HT1080 (cell line): ENCODE measurements around the gene AIFM3. TPM values are rescaled to one million over a fixed set of nuclear protein-coding genes. Genes with fewer than 3 reads are reported as not detected.

Source experiments
- DNase-seq: peaks from one replicate; pipeline ENCODE4 v3.0.0-alpha.2; 2015; ENCODE audit warnings: low read depth
- total RNA-seq: library from RNA; depleted of rRNA; stranded (reverse); fragments of >200 nt; shearing (Covaris generic); gene quantifications from 2 replicates; pipeline ENCODE4 v1.2.3, GENCODE V29; 2014

The AIFM3 gene
- total RNA-seq, 1 experiment from 2014 or later = not detected

- DNase-seq = no peak
Observed at GRCh38 chr22:20990184-20991180, 23.4 kb downstream of the AIFM3 start.

DNA sequence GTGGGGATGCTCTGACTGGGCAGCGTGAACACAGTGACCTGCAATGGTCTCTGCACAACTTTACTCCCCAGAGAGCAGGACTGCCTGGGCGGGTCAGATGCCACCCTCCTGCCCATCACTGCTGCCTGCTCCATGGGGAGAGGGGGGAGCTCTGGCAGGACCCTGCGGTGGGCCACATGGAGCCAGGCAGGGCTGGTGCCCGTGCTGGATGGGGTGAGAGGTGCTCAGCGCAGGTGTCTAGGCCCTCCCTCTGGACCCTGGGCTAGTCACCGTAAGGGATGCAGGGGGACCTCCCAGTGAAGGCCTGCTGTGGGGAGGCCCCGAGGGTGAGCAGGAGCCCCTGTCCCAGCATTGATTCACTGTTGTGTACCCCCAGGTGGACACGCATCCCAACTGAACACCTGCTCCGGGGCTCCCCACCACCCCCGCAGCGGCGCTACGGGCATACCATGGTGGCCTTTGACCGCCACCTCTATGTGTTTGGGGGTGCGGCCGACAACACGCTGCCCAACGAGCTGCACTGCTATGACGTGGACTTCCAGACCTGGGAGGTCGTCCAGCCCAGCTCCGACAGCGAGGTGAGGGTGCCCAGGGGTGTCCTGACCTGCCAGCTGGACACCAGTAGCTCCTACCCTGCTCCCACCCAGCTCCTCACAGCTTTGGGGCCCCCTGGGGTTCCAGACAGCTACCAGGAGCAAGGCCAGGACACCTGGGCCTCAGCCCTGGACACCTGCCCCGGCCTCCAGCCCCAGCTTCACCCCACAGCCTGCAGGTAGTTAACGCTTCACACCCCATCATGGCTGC lies 24.4 kb downstream of the AIFM3 start:
- DNase-seq = no peak

GRCh38 chr22:20992056-20992442 lies 25.0 kb downstream of the AIFM3 start:
- no peak for DNase-seq

DNA sequence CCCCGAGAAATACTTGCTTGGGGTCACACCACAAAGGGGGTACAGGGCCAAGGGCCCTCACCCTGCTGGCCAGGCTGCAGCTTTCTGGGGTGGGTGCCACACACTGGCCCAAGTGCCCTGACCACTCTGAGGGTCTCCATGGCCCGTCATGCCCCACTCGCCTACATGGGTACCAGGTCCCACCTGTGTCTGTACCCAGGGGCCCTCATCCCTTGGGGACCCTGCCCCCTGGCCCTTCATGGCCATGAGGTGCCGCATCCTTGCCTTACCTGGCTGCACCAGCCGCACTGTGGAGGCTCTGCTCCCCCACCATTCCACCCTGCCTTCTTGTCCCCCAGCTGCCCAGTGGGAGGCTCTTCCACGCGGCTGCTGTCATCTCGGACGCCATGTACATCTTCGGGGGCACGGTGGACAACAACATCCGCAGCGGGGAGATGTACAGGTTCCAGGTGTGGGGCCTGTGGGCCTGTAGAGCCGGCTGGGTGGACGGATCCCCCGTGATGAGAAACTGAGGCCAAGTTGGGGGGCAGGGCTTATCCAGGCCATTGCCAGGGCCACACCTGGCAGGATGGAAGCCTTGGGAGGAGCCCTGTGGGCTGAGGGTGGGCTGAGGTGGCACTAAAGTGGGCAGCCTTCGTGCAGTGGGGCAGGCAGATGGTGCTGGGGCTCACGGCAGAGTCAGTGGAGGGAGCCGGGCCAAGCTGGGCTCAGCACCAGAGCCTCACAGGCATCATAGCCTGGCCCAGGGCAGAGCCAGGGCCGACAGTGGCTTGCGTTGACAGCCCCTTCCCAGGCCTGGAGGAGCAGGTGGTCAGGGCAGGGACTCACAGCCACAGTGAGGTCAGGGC lies 25.6 kb downstream of the AIFM3 start:
- DNase-seq = no peak

GRCh38 chr22:20993304-20994127 lies 26.5 kb downstream of the AIFM3 start:
- no peak for DNase-seq

DNA sequence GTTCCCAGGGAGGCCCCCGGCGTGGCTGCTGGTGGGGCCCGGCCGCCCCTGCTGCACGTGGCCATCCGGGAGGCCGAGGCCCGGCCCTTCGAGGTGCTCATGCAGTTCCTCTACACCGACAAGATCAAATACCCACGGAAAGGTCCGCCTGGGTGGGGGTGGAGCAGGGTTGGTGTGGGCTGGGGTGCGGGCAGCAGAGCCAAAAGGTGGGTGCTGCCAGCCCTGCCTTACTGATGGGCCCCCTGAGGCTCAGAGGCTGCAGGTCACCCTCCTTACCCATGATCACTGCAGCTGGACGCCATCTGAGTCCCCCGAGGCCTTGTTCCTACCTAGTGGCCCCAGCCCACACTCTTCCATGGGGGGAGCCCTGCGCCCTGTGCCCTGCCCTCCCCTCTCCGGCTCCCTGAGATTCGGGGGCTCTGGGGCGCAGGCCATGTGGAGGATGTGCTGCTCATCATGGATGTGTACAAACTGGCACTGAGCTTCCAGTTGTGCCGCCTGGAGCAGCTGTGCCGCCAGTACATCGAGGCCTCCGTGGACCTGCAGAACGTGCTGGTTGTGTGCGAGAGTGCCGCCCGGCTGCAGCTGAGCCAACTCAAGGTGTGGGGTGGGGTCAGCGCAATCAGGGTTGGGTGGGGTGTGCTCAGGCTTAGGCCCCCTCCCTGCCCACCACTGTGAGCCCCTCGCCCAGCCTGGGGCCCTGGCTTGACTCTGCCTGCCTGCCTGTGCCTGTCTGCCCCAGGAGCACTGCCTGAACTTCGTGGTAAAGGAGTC lies 27.3 kb downstream of the AIFM3 start:
- no peak for DNase-seq

DNA sequence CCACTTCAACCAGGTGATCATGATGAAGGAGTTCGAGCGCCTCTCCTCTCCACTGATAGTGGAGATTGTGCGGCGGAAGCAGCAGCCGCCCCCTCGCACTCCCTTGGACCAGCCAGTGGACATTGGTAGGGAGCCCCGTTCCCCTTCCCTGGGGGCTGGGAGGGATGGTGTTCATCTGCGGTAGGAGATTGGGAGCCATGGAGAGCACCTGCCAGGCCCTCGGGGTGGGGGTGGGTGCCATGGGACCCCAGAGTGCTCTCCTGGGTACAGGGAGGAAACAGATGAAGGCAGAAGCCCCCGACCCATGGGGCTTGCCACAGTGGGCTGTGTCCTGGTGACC lies 27.8 kb downstream of the AIFM3 start:
- DNase-seq = no peak

DNA sequence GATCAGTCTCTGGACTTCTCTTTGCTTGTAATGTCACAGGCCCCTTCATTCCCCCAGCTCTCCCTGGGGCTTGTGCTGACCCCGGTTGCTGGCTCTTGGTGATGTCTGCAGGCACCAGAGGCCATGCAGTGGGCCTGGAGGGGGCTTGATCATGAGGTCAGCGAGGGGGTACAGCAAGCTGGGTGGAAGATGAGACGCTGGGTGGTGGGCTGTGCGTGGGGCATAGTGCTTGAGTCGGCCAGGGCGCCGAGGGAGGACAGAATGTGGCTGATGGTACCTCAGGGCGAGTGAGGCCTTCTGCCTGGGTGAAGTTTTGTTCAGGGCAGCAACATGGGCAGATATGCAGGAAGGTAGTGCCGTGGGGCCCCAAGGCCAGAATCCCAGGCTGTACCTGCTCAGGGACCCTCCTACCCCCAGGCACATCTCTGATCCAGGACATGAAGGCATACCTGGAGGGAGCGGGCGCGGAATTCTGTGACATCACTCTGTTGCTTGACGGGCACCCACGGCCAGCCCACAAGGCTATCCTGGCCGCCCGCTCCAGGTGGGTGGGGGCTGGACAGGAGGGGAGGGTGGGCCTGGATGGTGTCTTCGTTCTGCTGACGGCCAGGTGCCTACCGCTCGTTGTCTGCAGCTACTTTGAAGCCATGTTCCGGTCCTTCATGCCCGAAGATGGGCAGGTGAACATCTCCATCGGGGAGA lies 28.4 kb downstream of the AIFM3 start:
- no peak for DNase-seq

- no peak for DNase-seq
Observed at GRCh38 chr22:20996031-20996410, 29.0 kb downstream of the AIFM3 start.

DNA sequence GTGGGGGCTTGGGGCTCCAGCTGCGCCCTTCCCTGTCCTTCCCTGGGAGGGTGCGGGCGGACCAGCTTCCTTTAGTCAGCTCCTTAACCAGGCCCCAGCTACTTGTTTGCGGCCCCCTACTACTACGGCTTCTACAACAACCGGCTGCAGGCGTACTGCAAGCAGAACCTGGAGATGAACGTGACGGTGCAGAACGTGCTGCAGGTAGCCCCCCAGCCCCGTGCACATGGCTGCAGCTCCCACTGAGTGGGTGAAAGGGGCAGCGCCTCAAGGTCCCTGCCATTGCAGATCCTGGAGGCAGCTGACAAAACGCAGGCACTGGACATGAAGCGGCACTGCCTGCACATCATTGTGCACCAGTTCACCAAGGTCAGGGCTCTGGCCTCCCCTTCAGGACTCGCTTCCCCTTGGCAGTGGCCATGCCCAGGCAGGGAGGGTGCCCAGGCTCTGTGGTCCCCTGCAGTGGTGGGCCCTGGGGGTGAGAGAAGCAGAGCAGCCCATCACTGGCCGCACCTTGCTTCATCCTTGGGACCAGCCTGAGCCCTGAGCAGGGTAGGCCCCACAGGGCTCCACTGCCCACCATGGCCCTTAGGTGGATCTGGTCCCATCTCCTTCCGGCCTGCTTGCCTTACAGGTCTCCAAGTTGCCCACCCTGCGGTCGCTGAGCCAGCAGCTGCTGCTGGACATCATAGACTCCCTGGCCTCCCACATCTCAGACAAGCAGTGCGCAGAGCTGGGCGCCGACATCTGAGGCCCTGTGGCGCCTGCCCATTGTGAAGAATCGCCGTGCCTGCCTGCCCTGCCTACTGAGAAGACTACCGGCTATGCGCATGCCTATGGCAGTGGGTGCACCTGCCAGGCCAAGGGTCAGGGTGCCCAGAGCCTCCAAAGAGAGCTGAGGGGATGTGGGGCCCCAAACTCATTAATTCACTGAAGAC lies 29.8 kb downstream of the AIFM3 start:
- DNase-seq = no peak

DNA sequence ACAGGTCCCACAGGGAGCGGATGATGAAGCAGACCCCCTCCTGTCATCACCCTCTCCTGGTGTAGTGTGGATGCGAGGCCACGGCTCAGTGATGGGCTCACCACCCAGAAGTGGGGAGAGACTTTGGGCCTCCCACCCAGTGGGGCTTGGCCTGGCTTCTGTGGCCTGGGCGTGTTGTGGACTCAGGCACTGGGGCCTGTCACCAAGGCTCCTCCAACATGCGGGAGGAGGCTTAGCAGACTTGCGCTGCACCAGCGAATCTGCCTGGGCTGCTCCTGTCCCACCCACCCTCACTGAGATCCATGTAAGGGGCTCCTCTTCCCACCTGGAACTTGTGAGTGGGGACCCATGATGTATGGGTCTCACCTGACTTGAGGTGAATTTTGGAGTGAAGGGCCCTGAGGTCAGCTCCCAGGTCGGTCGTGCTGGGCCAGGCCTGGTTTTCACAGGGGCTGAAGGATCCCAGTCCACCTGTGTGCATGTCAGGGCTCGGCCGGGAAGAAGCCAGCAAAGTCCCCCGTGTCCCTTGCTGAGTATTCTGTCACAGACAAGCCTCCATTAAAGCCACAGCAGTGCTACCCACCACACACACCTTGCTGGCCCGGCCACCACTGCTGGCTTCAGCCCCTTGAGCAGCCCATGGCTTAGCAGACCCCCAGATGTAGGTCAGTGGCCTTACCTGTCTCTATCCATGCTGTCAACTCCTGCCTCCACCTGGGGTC lies 30.6 kb downstream of the AIFM3 start:
- no peak for DNase-seq

DNA sequence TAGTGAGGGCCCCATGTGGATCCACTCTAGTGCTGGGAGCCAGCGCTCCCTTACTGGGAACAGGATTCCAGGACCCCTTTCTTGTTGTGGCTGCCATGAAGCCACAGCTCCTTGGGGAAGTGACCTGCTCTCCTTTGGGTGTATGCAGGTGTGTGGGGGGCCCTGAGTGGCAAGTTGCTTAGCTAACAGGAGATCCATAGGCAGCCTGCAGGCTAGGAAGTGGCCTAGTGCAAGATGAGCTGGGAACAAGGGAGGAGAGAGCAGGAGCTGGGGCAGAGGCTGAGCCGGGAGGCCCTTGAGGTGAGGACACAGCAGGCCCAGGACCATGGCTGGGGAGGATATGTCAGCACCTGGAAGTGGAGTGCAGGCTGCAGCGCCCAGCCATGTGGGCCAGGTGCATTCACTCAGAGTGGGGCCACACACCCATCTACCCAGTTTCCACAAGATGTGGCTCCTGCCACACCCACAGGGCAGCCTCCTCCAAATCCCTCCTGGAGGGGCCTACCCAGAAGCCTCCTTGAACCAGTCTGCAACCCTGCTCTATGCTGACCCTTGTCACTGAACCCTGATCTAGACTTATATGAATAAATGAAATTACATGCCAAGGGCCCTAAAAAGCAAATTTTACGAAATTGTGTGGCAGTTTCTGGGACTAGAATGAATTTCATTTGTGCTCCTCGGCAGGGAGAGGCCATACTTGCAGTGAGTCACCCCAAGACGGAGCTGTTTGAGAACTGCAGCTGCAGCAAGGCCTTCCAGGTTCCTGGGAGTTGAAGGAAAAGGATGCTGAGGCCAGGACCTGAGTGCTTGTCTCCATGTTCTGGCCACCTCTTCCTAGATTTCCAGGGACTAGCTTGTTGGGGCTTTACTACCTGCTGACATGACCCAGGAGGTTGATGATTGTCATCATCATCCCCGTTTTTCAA lies 31.6 kb downstream of the AIFM3 start:
- no peak for DNase-seq

DNA sequence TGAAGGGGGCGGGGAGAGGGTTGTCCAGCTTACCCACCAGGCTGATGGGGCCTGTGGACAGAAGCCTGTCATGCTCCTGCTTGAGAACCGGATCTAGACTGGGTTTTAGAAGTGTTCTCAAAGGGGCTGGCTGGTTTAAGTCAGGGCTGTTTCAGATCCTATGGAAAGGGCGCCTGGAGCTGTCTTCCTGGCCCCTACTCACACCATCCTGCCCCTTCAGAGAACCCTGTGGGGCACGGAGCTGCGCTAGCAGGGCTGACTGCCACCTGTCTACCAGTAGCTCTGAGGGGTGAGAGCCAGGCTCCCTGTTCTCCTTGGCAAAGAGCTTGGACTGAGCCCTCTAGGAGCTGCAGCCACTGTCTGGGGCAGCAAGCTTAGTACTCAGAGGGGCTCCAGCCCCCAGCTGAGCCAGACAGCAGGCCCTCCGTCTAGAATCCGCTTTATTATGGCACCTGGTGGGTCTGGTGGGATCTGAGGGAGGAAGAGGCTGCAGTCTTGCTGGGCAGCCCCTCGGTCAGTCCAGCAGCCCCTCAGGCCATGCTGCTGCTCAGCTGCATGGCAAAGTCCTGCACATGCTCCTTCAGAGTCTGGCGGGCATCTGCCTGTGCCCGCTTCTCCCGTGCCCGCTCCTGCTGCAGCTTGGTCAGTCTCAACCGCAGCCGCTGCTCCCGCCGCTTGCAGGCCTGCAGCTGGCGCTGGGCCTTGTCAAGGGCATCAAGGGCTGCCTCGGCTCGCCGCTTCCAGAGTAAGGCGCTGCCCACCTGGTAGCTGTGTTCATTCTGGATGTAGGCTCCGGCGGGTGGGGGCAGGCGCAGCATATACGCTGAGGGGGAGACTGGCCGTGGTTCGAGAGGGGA lies 32.5 kb downstream of the AIFM3 start:
- no peak for DNase-seq

GRCh38 chr22:21000207-21000986 lies 33.3 kb downstream of the AIFM3 start:
- no peak for DNase-seq
